Measurements from ENCODE around the gene FAM181A.

Gene FAM181A

GRCh38 chr14:93962701-93963601 is 35.8 kb downstream of the FAM181A start:
- Histone ChIP-seq H3K9me3 (ENCODE audit: insufficient read depth, low read length, severe bottlenecking) (no peaks in the 10 kb centered on the region), H2AFZ (ENCODE audit: low read depth, low read length) (no peak overlapping the region), H3K79me2 (ENCODE audit: insufficient read depth, low read length) (no peaks in the 10 kb centered on the region), H3K4me2 (ENCODE audit: insufficient read depth, low read length) (no peak overlapping the region), H3K36me3 (ENCODE audit: insufficient read depth, low read length) (no peaks in the 10 kb centered on the region), H3K4me1 (ENCODE audit: insufficient read depth, low read length) (no peaks in the 10 kb centered on the region), H3K9ac (ENCODE audit: low read depth, low read length) (no peak overlapping the region), H4K20me1 (ENCODE audit: insufficient read depth, low read length) (peaks cover 3% of the 10 kb centered on the region; the same call in 1 of the 2 replicates), H3K27ac (ENCODE audit: low read length) (no peak overlapping the region), H3K27me3 (ENCODE audit: insufficient read depth, low read length, poor library complexity) (peaks cover 2% of the 10 kb centered on the region), H3K4me3 (ENCODE audit: low read depth in 1 of 2, low read length in 2 of 2) (no peak overlapping the region)
- ATAC-seq (ENCODE audit: insufficient read depth, low read depth): no peak
- no peak for DNase-seq
- TF ChIP-seq EZH2 (IDR thresholded peaks at IDR 0.05; ENCODE audit: borderline replicate concordance, low read depth, low read length, severe bottlenecking) (no peak), CTCF (IDR thresholded peaks at IDR 0.05; ENCODE audit: borderline replicate concordance, extremely low read depth, low read length, poor library complexity, severe bottlenecking) (no peak)

GRCh38 chr14:93963692-93964091 is 36.5 kb downstream of the FAM181A start:
- Histone ChIP-seq H3K27ac (ENCODE audit: low read length) (no peak overlapping the region), H3K27me3 (ENCODE audit: insufficient read depth, low read length, poor library complexity) (peaks cover 2% of the 10 kb centered on the region), H3K4me3 (ENCODE audit: low read depth in 1 of 2, low read length in 2 of 2) (no peak overlapping the region), H4K20me1 (ENCODE audit: insufficient read depth, low read length) (peaks cover 3% of the 10 kb centered on the region; the same call in 1 of the 2 replicates), H3K36me3 (ENCODE audit: insufficient read depth, low read length) (no peaks in the 10 kb centered on the region), H3K9ac (ENCODE audit: low read depth, low read length) (no peak overlapping the region), H3K9me3 (ENCODE audit: insufficient read depth, low read length, severe bottlenecking) (no peaks in the 10 kb centered on the region), H2AFZ (ENCODE audit: low read depth, low read length) (no peak overlapping the region), H3K4me2 (ENCODE audit: insufficient read depth, low read length) (no peak overlapping the region), H3K79me2 (ENCODE audit: insufficient read depth, low read length) (no peaks in the 10 kb centered on the region), H3K4me1 (ENCODE audit: insufficient read depth, low read length) (no peaks in the 10 kb centered on the region)
- no peak for DNase-seq
- ATAC-seq (ENCODE audit: insufficient read depth, low read depth): no peak
- no peak for TF ChIP-seq EZH2 (IDR thresholded peaks at IDR 0.05; ENCODE audit: borderline replicate concordance, low read depth, low read length, severe bottlenecking)
- no peak for TF ChIP-seq CTCF (IDR thresholded peaks at IDR 0.05; ENCODE audit: borderline replicate concordance, extremely low read depth, low read length, poor library complexity, severe bottlenecking)

- Histone ChIP-seq H3K27ac (ENCODE audit: low read length) (no peak overlapping the region), H3K27me3 (ENCODE audit: insufficient read depth, low read length, poor library complexity) (peaks cover 5% of the 10 kb centered on the region), H3K36me3 (ENCODE audit: insufficient read depth, low read length) (no peaks in the 10 kb centered on the region)
These were observed 37.1 kb downstream of the FAM181A start for GRCh38 chr14:93964281-93964680.

More at GRCh38 chr14:93964281-93964680, 37.1 kb downstream of the FAM181A start:
- Histone ChIP-seq H3K4me3 (ENCODE audit: low read depth in 1 of 2, low read length in 2 of 2) (no peak overlapping the region), H3K79me2 (ENCODE audit: insufficient read depth, low read length) (no peaks in the 10 kb centered on the region), H3K4me1 (ENCODE audit: insufficient read depth, low read length) (no peaks in the 10 kb centered on the region), H3K4me2 (ENCODE audit: insufficient read depth, low read length) (no peak overlapping the region), H2AFZ (ENCODE audit: low read depth, low read length) (no peak overlapping the region), H3K9me3 (ENCODE audit: insufficient read depth, low read length, severe bottlenecking) (no peaks in the 10 kb centered on the region), H3K9ac (ENCODE audit: low read depth, low read length) (no peak overlapping the region), H4K20me1 (ENCODE audit: insufficient read depth, low read length) (peaks cover 7% of the 10 kb centered on the region; the same call in 1 of the 2 replicates)
- ATAC-seq (ENCODE audit: insufficient read depth, low read depth) (no peak), DNase-seq (no peak)
- TF ChIP-seq CTCF (IDR thresholded peaks at IDR 0.05; ENCODE audit: borderline replicate concordance, extremely low read depth, low read length, poor library complexity, severe bottlenecking) (no peak), EZH2 (IDR thresholded peaks at IDR 0.05; ENCODE audit: borderline replicate concordance, low read depth, low read length, severe bottlenecking) (no peak)

All from DND-41 (cell line).